GM19023 (cell line): Measurements from ENCODE around the gene RAP1GAP2.
"Not testable (repeated sequence)": the region's sequence is repeated elsewhere in the genome, so short reads cannot be mapped to it uniquely, and the experiment has no call there.

Experiments
- ATAC-seq: cut with Tn5 transposase; IDR thresholded peaks from one replicate; pipeline ENCODE4 v1.9.1; 2021; ENCODE audit warnings: mild to moderate bottlenecking, moderate library complexity; ENCODE audit not compliant: unreplicated experiment

RAP1GAP2 gene

DNA sequence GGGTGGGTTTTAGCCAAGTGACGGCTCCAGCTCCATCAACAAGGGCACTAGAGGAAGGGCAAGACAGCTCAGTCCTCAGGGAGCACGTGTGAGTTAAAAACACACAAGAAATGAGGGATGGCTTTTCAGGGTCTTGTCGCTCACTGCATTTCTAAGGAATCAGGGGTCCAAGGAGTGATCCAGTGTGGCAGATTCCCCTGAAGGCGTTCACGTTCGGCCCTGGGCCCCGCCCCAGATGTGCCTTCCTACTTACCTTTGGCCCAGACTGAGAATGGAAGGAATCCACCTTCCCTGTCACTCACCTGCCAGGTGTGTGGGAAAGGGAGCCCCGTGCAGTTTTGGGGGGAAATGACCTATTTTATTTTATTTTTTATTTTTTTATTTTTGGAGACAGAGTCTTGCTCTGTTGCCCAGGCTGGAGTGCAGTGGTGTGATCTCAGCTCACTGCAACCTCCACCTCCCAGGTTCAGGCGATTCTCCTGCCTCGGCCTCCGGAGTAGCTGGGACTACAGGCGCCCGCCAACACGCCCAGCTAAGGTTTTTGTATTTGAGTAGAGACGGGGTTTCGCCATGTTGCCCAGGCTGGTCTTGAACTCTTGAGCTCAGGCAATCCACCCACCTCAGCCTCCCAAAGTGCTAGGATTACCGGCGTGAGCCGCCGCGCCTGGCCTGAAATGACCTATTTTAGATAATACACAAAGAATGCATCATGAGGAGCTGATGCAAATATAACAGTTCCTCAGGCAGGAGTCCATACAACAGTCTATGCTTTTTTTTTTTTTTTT, 195.3 kb downstream of the RAP1GAP2 start:
- ATAC-seq, result not testable (repeated sequence)

DNA sequence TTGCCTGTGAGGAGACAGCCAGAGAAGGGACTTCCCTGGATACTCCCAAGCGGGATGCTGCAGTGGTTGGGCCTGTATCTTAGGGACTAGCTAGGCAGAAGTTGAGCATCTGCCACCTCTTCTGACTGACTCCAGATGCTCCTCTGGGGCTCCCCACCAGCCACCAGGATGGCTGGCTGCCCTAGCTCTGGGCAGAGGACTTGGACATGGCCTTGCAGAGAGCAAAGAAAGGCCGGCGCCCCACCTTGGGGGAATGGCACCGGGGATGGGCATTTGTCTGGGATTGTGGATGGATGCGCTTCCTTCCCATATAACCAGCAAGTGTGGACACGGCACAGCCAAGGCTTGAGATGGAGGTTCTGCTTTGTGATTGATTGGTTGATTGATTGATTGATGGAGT, 198.2 kb downstream of the RAP1GAP2 start:
- ATAC-seq, result no peak

DNA sequence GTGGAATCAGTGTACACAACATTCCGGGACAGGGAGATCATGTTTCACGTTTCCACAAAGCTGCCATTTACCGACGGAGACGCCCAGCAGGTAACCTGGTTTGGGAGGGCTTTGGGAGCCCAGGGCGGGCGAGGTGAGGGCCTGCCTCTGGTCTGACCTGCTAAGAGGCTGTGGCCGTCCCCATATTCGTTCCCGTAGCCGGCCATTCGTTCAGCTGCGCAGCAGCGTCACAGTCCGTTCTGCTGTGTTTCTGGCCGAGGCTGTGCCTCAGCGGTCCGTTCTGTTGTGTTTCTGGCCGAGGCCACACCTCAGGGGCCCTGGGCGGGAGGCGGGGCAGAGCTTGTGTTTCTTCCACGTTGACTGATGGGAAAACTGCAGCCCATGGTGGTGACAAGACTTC, 199.1 kb downstream of the RAP1GAP2 start:
- no peak for ATAC-seq

DNA sequence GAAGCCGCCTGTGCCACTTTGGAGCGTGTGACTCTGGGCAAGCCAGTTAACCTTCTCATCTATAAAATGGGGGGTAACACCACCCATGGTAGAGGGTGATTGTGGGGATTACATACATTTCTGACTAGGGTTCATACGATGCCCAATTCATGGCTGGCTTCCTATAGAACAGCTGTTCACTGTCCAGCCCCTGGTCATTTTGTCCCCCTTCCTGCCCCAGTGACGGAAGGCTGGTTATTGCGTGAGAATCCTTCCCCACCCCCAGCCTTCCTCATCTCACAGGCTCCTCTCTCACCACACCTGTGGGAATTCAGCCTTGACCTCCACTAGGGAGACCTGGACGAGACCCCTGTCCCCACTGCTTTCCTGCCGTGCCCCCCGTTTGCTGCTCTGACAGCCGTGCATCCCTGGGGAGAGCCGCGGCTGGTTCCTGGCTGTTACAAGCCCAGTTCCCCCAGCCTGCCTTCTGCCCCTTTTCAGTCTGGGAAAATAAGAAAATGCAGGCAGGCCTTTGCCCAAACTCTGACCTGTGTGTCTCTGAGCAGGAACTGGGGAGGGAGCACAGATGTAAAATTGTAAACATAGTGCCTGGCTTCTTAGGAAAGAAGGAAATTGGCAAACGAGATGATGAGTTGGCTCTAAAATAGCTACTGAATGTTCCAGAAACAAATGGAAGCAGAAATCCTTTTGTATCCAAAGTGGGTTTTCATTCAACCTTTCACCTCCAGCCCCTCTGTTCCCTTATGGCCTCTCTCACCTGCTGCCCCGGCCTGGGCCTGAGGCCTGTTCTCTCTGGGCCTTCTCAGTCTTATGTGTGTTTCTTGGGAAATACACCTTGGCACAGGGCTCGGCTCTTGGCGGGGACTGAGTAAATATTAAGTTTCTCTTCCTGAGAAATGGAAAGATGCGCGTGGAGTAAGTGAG, 199.9 kb downstream of the RAP1GAP2 start:
- ATAC-seq, result no peak

DNA sequence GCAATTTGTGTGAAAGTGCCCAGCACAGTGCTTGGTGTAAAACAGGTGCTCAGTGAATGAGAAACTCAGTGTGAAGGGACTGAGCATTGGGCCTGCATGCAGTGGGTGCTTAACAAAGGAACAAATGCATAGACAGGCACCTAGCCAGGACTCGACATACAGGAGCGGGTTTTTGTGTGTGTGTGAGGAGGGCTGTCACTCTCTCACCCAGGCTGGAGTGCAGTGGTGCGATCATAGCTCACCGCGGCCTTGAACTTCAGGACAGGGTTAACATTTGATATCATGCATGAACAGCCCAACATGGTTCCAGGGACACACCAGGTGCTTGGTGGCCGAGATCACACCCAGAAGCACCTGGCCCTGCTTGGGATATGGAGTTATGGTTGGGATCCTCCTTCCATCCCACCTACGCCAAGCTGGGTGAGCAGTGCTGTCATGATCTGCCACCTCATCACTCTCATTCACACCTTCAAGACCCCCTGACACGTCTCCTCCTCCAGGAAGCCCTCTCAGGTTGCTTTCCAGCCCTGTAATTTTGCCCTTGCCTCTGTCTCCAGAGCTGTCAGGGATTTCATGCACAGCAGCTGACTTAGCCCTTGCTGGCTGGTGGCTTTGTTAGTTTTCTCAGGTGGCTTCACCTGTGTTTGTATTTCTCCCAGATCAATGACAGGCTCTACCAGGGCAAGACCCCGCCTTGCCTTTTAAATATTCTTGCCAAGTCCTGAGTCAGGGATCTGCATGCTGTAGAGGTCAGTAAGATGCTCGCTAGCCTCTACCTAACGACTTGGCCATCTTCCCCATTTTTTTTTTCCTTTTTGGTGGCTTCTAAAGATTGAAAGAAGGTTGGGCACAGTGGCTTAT, 200.8 kb downstream of the RAP1GAP2 start:
- ATAC-seq, result no peak

DNA sequence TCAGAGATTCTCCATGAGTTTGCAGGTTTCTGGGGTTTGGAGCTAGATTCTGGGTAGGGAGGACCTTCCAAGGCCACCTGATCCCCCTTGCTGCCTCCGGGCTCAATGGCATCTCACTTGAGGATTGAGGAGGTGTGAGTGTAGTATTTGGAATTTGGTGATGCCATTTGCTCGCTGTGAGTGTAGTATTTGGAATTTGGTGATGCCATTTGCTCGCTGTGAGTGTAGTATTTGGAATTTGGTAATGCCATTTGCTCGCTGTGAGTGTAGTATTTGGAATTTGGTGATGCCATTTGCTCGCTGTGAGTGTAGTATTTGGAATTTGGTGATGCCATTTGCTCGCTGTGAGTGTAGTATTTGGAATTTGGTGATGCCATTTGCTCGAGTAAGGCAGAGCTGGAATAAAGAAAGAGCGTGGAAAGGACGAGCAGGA, 202.2 kb downstream of the RAP1GAP2 start:
- not testable (repeated sequence) for ATAC-seq

DNA sequence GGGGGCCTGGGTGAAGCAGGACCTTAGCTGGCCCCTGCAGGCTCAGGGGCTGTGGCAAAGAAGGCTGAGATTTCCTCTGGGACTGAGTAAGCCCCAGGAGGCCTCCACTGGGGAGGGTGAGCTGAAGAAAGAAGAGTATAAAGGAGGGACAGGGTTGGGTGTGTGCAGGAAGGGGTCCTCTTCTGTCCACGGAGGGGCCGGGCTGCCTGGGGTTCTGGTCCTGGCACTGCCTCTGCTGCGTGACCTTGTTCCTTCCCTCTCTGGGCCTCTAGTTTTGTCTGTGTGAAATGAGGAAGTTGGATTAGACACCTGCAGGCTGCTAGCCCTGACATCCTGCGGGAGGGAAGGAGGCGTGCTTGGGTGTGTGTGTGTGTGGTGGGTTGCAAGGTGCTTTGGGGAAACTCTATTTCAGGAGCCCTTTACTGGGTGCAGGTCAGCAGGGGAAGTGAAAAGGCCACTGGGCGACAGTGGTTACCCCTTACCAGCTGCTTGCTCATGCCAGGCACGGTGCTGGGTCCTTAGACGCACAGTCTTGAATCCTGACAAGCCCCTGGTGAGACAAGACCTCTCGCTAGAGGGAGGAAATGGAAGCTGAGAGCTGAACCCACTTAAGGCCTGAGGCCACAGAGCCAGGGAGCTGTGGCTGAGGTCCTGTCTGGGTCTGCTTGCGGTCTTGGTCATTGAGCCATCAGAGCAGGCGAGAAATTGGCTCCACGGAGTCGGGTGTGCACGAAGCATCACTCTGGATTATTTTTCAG, 206.5 kb downstream of the RAP1GAP2 start:
- ATAC-seq, result peak; percentile 65

DNA sequence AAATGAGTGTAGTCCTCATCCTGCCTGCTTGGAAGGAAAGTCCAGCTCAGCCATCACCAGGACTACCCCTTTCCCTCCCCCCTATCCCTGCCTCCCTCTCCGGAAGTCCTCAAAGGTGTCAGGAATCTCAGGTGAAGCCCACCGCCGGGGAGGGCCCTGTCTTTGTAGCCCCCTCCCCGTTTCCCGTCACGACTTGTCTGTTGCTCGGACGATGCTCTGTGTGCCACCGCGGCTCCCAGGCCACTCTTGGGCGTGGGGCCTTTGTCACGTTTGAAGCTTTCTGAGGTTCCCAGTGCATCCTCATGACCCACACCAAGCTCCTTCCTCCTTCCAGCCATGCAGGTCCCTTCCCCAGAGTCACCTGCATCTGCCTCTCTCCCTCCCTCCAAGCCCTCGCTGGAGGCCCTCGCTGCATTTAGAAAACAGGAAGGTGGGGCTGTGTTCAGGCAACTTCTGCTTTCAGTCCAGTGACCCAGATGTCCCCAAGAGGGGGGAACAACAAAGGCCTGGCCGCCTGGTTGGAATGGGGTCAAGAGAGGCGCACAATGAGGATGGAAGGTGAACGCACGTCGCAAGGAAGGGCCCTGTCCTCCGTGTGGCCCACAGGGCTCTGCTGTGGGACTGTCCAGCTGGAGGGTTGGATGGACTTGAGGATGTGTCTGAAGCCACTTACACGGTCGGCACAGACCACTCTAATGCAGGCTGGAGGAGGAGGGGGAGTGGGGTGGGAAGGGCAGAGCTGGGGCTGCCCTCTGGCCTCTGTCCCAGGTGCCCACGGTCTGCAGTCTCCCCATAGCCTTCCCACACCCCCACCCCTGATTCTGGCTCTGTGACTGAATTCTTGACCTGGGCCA, 207.3 kb downstream of the RAP1GAP2 start:
- ATAC-seq, result no peak

DNA sequence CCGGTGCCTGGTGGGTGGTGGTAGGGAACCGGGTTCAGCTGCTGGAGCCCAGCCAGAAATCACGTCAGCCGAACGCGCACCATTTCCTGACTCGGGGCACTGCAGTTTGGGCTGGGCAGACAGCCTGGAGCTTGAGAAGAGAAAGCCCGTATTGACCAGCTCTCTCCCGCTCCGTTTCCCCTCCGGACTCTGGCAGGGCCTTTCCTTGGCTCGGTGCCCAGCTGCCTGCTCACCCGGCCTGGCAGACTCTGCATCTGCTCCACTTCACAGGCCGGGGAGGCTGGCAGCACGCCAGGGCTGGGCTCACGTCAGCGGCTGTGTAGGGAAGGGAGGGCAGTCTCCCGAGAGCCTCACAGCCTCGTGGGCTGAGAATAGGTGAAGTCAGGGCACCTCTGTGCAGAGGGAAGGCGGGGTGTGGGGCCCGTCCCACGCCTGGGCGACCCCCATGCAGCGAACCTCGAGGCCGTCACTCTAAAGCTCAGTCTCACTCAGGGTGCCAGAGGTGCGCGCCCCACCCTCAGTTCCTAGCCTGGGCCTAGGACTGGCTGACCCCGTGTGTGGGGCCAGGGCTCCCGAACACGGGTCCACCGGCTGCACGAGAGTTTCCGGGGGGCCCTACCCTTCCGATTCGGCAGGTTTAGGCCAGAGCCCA, 208.0 kb downstream of the RAP1GAP2 start:
- no peak for ATAC-seq

DNA sequence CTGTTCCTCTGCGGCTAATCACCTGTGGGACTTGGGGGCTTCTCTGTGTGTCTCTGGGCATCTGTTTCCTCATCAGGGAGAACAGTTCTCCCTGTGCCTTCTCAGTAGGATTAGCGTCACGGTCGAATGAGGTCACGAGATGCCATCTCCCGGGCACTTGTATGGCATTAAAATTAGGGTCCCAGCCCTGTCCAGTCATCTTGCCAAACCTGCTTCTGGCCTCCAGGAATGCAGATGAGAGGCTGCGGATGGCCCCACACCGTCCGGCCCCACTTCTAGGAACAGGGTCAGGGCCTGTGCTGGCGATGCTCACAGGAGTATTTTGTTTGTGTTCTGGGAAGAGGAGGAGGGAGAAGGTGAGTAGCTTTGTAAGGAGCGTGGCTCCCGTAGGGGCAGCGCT, 208.7 kb downstream of the RAP1GAP2 start:
- no peak for ATAC-seq

DNA sequence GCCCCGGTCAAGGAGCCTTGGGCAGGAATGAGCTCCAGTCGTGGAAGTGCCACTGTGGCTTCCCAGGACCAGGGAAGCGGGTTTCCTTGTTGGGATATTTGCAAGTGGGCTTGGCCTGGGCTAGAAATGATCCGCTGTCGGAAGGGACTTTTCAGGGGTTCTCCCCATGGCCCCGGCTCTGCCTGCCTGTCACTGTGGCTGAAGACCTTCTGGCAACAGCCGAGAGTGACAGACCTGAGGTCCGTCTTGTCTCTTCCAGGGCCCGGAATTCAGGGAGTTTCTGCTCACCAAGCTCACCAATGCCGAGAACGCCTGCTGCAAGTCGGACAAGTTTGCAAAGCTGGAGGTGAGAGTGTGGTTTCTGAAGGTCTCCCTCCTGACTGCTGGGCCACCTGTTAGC, 209.5 kb downstream of the RAP1GAP2 start:
- ATAC-seq, result no peak

DNA sequence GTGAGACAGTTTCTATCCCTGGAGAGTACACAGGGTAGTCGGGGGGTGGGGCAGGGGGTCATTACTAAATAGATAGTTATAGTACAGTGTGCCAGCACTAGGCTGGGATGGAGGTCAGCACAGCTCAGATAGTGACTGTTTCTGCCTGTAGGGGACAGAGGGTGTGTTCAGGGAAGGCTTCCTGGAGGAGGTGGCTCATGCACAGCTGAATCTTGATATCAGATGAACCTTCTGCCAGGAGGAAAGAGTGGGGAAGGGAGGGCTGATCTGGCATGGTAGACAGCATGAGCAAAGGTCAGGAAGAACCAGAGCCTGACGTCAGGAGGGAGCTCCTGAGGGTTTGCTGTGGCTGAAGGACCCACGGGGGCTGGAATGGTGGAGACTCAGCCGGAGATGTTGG, 210.6 kb downstream of the RAP1GAP2 start:
- no peak for ATAC-seq

DNA sequence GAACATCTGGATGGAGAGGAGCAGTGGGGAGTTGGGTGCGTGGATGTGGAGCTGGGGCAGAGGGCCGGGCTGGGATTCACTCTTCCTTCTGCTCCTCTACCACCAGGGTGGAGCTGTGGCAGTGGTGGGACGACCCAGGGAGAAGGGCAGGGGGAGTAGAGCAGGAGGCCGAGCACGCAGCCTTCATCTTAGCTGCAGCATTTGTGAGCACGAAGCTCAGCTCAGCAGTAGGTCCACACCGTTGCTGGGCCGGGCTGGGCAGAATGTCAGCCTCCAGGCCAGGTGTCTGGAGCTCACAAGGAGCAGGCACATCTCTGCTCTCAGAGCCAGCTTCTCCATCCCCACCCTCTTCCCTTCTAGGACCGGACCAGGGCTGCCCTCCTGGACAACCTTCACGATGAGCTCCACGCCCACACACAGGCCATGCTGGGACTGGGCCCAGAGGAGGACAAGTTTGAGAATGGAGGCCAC, 211.4 kb downstream of the RAP1GAP2 start:
- no peak for ATAC-seq

DNA sequence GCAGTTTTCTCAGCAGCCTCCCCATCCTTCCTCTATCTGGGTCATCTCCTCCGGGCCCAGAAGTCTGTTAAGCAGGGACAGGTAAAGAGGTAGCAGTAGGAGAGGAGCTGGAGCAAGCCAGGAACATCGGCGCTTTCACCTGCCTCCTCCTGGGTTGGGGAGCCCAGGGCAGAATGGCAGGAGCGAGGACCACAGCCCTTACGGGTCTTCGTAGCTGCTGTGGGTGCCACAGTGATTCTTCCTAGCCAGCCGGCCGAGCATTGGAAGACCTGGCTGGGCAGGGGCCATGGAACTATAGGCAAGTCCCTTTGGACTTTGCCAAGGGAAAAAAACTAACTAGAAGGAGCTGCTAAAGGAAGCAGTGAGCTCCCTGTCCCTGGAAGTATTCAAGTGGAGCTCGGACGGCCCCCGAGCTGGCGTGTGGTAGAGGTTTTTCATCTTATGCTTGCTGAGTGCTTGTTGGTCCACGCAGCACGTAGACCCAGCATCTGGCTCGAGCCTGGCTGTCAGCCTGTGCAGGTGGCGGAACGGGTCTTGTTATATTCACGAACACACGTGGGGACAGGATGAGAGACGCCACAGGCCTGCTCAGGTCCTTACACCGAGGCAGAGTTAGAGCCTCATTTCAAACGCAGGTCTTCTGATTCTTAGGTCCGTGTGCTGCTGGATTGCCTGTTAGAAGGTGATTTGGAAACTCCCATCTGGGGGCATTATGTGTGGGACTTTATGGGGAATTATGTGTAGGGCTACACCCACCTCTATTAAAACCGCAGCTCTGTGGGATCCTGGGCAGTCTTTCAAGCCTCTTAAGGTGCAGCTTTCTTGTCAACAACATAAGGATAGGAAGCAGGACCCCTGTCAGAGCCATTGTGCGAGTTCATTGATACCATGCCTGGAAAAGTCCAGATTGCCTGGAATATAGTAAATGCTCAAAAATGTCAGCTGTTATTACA, 212.4 kb downstream of the RAP1GAP2 start:
- no peak for ATAC-seq

DNA sequence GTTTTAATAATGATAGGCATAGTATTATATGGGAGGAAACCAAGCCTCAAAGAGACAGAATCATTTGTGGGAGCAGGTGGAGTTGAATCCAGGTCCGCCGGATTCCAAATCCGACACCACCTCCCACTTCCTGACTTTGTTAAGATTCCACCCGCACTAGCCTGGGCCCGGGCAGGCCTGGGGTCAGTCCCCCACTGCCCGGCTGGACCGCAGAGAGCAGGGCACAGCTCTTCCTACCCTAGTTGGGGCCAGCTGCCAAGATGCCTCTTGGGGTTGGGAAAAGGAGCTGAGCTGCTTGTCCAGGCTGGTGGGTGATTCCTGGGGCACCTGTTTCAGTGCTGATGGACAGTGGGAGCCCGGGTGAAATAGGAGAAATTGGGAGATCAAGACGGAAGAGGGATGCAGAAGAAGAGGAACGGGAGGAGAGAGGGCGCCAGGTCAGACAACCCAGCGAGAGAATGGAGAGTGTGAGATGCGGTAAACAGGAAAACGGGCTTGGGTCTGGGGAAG, 213.2 kb downstream of the RAP1GAP2 start:
- no peak for ATAC-seq

DNA sequence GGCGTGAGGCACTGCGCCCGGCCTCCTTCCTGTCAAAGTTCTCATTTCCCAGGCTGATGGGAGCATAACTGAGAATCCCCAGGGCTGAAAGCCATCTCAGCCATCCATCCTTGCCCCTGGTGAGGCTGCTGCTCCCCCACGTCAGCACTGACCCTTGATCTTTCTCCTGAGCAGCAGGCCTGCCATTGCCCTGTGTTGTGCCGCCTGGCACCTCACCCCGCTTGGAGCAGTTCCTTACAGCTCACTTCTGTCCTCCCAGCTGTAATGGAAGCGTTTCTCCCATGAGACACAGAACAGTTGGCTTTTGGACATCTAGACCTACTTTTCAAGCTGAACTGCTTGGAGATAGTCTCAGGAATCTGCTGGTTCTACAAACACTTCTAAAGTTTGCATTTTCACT, 215.7 kb downstream of the RAP1GAP2 start:
- no peak for ATAC-seq

DNA sequence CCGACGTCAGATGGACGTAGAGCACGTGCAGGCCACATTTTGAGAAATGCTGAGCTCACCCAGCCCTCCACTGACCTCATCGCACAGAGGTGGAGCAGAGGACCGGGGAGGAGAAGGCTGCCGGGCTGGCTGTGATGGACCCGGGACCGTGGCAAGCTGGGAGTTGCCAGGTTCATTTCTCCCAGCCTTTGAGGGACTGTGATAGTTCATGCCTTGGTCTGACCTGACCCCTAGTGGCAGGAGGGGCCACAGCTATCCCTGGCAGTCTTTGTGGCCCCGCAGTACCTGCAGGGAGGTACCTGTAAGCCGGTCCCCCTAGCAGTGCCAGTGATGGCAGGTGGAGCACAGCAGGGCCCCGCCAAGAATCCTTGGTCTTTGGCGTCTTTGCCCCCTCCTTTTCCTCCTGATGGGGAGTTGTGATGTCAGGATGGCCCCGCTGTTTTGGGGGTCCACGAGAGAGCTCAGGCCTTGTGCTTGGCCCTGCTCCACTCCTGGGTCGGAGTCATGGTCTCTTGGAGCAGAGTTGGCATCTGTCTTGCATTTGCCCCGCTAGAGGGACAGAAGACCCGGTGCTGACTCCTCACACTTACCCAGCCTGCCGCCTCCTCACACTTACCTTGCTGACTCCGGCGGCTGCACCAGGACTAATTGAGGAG, 216.8 kb downstream of the RAP1GAP2 start:
- ATAC-seq, result no peak
